Measurements from ENCODE around the gene NECAB2. TPM values are rescaled to one million over a fixed set of nuclear protein-coding genes. Genes with fewer than 3 reads are reported as not detected.

The NECAB2 gene
- total RNA-seq (2014; rRNA removed; shearing (Covaris generic)), result 0.04 and 0.82 TPM in 2 replicates

GRCh38 chr16:83967838-83968305 lies at the start of gene NECAB2:
Gene NECAB2 (plus strand): TSS chr16:83968244. CDS start chr16:83968649, 405 bp downstream.

GRCh38 chr16:83952940-83953795 lies 14.9 kb upstream of the NECAB2 start, which contains the start of gene OSGIN1:
Gene OSGIN1 (plus strand): TSS chr16:83953240. CDS start chr16:83957672, 4,432 bp downstream.

GRCh38 chr16:84042308-84042878 lies 74.3 kb downstream of the NECAB2 start, which contains the start of gene SLC38A8:
Gene SLC38A8 (minus strand): TSS chr16:84042795. CDS start chr16:84042157, 638 bp downstream.

Small RNAs within 50 kb of the gene (small RNA-seq; reads per million reads assigned to genes)
- not detected for gene RNA5SP432

Other genes starting within 250 kb of the NECAB2 start
- gene HSBP1, start 160.3 kb upstream of the NECAB2 start, total RNA-seq (2014; rRNA removed; shearing (Covaris generic)), result 260 and 314 TPM in 2 replicates
- gene MLYCD, start 69.1 kb upstream of the NECAB2 start, total RNA-seq (2014; rRNA removed; shearing (Covaris generic)), result 2.2 and 2.3 TPM in 2 replicates
- gene OSGIN1, start 15.0 kb upstream of the NECAB2 start, total RNA-seq (2014; rRNA removed; shearing (Covaris generic)), result 1.3 and 1.9 TPM in 2 replicates
- gene SLC38A8, start 74.6 kb downstream of the NECAB2 start, total RNA-seq (2014; rRNA removed; shearing (Covaris generic)), result not detected in 2 replicates
- 69.0 and 81.6 TPM in 2 replicates for gene MBTPS1, start 148.7 kb downstream of the NECAB2 start, total RNA-seq (2014; rRNA removed; shearing (Covaris generic))
- gene HSDL1, start 176.9 kb downstream of the NECAB2 start, total RNA-seq (2014; rRNA removed; shearing (Covaris generic)), result 8.7 and 15.8 TPM in 2 replicates
- 0.38 and 0.90 TPM in 2 replicates for gene DNAAF1, start 177.1 kb downstream of the NECAB2 start, total RNA-seq (2014; rRNA removed; shearing (Covaris generic))
- 36.1 and 39.4 TPM in 2 replicates for gene TAF1C, start 218.8 kb downstream of the NECAB2 start, total RNA-seq (2014; rRNA removed; shearing (Covaris generic))
- 0.13 TPM in 1 of 2 replicates, not detected in the other for gene ADAD2, start 222.9 kb downstream of the NECAB2 start, total RNA-seq (2014; rRNA removed; shearing (Covaris generic))